Stimulated activated naive CD8-positive, alpha-beta T cell treated with anti-CD3 and anti-CD28 coated beads, Interleukin-15, Interleukin-2, amounts not matched to agents 100 U/mL and 50 U/mL, for 24 hours (primary cell): ENCODE data around the gene TMEM135.

Experiments
- ATAC-seq: fragments of 150-1000 bp; cut with Tn5 transposase; one replicate; pipeline ENCODE4 v1.10.0; 2021
- DNase-seq: peaks from one replicate; pipeline ENCODE4 v3.0.0; 2021

The TMEM135 gene

GRCh38 chr11:87353771-87354345, 316.1 kb downstream of the TMEM135 start:
- DNase-seq (no peak), ATAC-seq (no peak)

GRCh38 chr11:87355596-87355995, 317.9 kb downstream of the TMEM135 start:
- ATAC-seq (no peak), DNase-seq (no peak)

GRCh38 chr11:87356428-87356827, 318.7 kb downstream of the TMEM135 start:
- ATAC-seq = no peak
- DNase-seq = no peak

GRCh38 chr11:87358461-87358860, 320.7 kb downstream of the TMEM135 start:
- no peak for DNase-seq
- ATAC-seq = no peak

GRCh38 chr11:87359401-87359800, 321.7 kb downstream of the TMEM135 start:
- ATAC-seq = no peak
- no peak for DNase-seq

- DNase-seq = no peak
- no peak for ATAC-seq
Observed at GRCh38 chr11:87361891-87362290, 324.2 kb downstream of the TMEM135 start.

- no peak for DNase-seq
- no peak for ATAC-seq
Observed at GRCh38 chr11:87366346-87366745, 328.6 kb downstream of the TMEM135 start.

- DNase-seq (no peak), ATAC-seq (no peak)
Observed at GRCh38 chr11:87366763-87367405, 329.1 kb downstream of the TMEM135 start.

GRCh38 chr11:87368151-87368550, 330.4 kb downstream of the TMEM135 start:
- no peak for DNase-seq
- no peak for ATAC-seq

GRCh38 chr11:87368858-87369480, 331.2 kb downstream of the TMEM135 start:
- ATAC-seq (no peak), DNase-seq (no peak)

- ATAC-seq = no peak
- no peak for DNase-seq
Observed at GRCh38 chr11:87369888-87370287, 332.2 kb downstream of the TMEM135 start.

GRCh38 chr11:87372065-87372464, 334.3 kb downstream of the TMEM135 start:
- no peak for ATAC-seq
- DNase-seq = no peak
